ENCODE results near the gene ERC1. TPM values are rescaled to one million over a fixed set of nuclear protein-coding genes. Genes with fewer than 3 reads are reported as not detected.
A peak's percentile ranks its signal among the peaks of the same experiment; 100 is the strongest.

The ERC1 gene
- total and polyA plus RNA-seq, 9 of the 15 experiments (the other 6 are each of a cell fraction or from before 2014, with no cell fraction given): 0.74 to 11.8 (median 4.8) TPM

DNA sequence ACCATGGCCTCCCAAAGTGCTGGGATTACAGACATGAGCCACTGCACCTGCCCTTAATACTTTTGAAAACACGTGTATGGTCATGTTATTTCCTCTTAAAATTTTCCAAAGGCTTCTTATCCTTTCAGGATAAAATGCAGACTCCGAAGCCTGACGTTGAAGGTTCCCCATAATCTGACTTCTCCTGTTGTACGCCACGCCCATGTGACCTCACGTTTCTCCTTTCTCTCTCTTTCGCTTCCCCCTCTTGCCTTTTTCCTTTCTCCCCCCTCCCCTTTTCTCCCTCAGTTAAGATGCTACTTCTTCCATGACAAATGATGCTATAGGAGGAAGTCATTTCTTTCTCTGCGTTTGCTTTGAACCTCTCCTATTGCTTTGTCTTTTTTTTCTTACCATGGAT is 337.4 kb downstream of the ERC1 start:
- H3K9me3 ChIP-seq (replicated peaks; ENCODE audit: control insufficient read depth, insufficient read depth, low read depth, low read length): no peaks in the 10 kb centered on the region
- peak overlapping the region; percentile 22; the same call in 1 of the 3 replicates for H3K27ac ChIP-seq (ENCODE audit: extremely low read depth, low read depth, low read length)
- BruUV-seq (replicated peaks): no TSS peak
- 7% methylated on average over 4 of the region's 8 CpGs for WGBS (ENCODE audit: insufficient coverage, low coverage, missing lambda C conversion rate)
- no peaks in the 10 kb centered on the region for H4K20me1 ChIP-seq (replicated peaks; ENCODE audit: control insufficient read depth, insufficient read depth, low read length)
- in situ Hi-C loops (cut with MboI) (no loop called here), intact Hi-C loops (cut with micrococcal nuclease) (no loop called here)
- peak overlapping the region; percentile 31; the same call in 1 of the 2 replicates for H3K4me2 ChIP-seq (ENCODE audit: insufficient read depth, low read length)
- H3K79me2 ChIP-seq (ENCODE audit: control insufficient read depth, insufficient read depth, low read length): no peaks in the 10 kb centered on the region
- ChIA-PET CTCF (ENCODE audit: low intra/inter-chr PET ratio) (no interaction called here), POLR2A (interaction anchor here (0.6 kb wide), 1 partner anchor 971 kb away, joined by 3 read pairs; no protein-coding TSS in a partner anchor)
- H3K36me3 ChIP-seq (ENCODE audit: control insufficient read depth, insufficient read depth, low read length): no peaks in the 10 kb centered on the region
- no peak overlapping the region for H3K4me3 ChIP-seq
- peak overlapping the region; percentile 58 for H2AFZ ChIP-seq (ENCODE audit: low read depth, low read length)
- no peaks in the 10 kb centered on the region for H3K9me1 ChIP-seq (ENCODE audit: control insufficient read depth, insufficient read depth, low read length)
- DNase-seq (ENCODE audit: extremely low read depth in 1 of 4, low spot score in 3 of 4): peak in 1 of 4 experiments; percentile 61
- peak; percentile 26 for FAIRE-seq
- peaks cover 11 to 46% of the 10 kb centered on the region in 2 experiments for H3K4me1 ChIP-seq (replicated peaks in 1 of 2; ENCODE audit: control insufficient read depth in 2 of 2, insufficient read depth in 2 of 2, low read length in 2 of 2)
- ATAC-seq: peak; percentile 48; the same call in 2 of the 3 replicates
- TF ChIP-seq, protein P1, sequence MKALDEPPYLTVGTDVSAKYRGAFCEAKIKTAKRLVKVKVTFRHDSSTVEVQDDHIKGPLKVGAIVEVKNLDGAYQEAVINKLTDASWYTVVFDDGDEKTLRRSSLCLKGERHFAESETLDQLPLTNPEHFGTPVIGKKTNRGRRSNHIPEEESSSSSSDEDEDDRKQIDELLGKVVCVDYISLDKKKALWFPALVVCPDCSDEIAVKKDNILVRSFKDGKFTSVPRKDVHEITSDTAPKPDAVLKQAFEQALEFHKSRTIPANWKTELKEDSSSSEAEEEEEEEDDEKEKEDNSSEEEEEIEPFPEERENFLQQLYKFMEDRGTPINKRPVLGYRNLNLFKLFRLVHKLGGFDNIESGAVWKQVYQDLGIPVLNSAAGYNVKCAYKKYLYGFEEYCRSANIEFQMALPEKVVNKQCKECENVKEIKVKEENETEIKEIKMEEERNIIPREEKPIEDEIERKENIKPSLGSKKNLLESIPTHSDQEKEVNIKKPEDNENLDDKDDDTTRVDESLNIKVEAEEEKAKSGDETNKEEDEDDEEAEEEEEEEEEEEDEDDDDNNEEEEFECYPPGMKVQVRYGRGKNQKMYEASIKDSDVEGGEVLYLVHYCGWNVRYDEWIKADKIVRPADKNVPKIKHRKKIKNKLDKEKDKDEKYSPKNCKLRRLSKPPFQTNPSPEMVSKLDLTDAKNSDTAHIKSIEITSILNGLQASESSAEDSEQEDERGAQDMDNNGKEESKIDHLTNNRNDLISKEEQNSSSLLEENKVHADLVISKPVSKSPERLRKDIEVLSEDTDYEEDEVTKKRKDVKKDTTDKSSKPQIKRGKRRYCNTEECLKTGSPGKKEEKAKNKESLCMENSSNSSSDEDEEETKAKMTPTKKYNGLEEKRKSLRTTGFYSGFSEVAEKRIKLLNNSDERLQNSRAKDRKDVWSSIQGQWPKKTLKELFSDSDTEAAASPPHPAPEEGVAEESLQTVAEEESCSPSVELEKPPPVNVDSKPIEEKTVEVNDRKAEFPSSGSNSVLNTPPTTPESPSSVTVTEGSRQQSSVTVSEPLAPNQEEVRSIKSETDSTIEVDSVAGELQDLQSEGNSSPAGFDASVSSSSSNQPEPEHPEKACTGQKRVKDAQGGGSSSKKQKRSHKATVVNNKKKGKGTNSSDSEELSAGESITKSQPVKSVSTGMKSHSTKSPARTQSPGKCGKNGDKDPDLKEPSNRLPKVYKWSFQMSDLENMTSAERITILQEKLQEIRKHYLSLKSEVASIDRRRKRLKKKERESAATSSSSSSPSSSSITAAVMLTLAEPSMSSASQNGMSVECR (CRISPR knock-in tag; IDR thresholded peaks at IDR 0.05): no peak
- TF ChIP-seq SMARCA4 (IDR thresholded peaks at IDR 0.05) (0 out of 2 replicates have a peak, but pooled peaks have one; percentile 12), ARID1B (IDR thresholded peaks at IDR 0.05) (peak; percentile 11; the same call in 1 of the 2 replicates), BHLHE40 (IDR thresholded peaks at IDR 0.05; ENCODE audit: low read length) (peak; percentile 49), CREM (IDR thresholded peaks at IDR 0.05; ENCODE audit: low read depth) (peak; percentile 57), U2AF2 (optimal IDR thresholded peaks at IDR 0.05; ENCODE audit: low read depth, low read length) (no peak), THRAP3 (IDR thresholded peaks at IDR 0.05; ENCODE audit: borderline replicate concordance) (no peak), ADNP (tag; IDR thresholded peaks at IDR 0.05) (no peak), KLF1 (tag; IDR thresholded peaks at IDR 0.05) (no peak), SMAD2 (IDR thresholded peaks at IDR 0.05; ENCODE audit: low read depth, low read length) (no peak)
- TF ChIP-seq, protein P2, sequence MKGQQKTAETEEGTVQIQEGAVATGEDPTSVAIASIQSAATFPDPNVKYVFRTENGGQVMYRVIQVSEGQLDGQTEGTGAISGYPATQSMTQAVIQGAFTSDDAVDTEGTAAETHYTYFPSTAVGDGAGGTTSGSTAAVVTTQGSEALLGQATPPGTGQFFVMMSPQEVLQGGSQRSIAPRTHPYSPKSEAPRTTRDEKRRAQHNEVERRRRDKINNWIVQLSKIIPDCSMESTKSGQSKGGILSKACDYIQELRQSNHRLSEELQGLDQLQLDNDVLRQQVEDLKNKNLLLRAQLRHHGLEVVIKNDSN (CRISPR knock-in tag; IDR thresholded peaks at IDR 0.05): peak; percentile 28; the same call in 1 of the 2 replicates
- TF ChIP-seq, protein P3, sequence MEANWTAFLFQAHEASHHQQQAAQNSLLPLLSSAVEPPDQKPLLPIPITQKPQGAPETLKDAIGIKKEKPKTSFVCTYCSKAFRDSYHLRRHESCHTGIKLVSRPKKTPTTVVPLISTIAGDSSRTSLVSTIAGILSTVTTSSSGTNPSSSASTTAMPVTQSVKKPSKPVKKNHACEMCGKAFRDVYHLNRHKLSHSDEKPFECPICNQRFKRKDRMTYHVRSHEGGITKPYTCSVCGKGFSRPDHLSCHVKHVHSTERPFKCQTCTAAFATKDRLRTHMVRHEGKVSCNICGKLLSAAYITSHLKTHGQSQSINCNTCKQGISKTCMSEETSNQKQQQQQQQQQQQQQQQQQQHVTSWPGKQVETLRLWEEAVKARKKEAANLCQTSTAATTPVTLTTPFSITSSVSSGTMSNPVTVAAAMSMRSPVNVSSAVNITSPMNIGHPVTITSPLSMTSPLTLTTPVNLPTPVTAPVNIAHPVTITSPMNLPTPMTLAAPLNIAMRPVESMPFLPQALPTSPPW (CRISPR knock-in tag; IDR thresholded peaks at IDR 0.05): peak; percentile 49
- TF ChIP-seq, protein P4, sequence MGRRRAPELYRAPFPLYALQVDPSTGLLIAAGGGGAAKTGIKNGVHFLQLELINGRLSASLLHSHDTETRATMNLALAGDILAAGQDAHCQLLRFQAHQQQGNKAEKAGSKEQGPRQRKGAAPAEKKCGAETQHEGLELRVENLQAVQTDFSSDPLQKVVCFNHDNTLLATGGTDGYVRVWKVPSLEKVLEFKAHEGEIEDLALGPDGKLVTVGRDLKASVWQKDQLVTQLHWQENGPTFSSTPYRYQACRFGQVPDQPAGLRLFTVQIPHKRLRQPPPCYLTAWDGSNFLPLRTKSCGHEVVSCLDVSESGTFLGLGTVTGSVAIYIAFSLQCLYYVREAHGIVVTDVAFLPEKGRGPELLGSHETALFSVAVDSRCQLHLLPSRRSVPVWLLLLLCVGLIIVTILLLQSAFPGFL (CRISPR knock-in tag; IDR thresholded peaks at IDR 0.05): no peak
- peak overlapping the region in 1 of 2 experiments; percentile 29; a peak in 1 of 4 replicates for H3K9ac ChIP-seq (ENCODE audit: insufficient read depth in 1 of 2, low read depth in 2 of 2, low read length in 2 of 2)
- no peaks in the 10 kb centered on the region for H3K27me3 ChIP-seq (ENCODE audit: control insufficient read depth in 2 of 2, insufficient read depth in 2 of 2, low read length in 2 of 2)

All from K562 (cell line).